Liver (tissue), 9 donors: ENCODE data around the gene LILRA6. TPM values are rescaled to one million over a fixed set of nuclear protein-coding genes. Genes with fewer than 3 reads are reported as not detected.
"Not testable (repeated sequence)": the region's sequence is repeated elsewhere in the genome, so short reads cannot be mapped to it uniquely, and the experiment has no call there.

ENCODE experiments used
- DNase-seq: peaks from one replicate; pipeline ENCODE4 v3.0.0-alpha.2; 2017; ENCODE audit warnings: low spot score
- H3K27ac ChIP-seq, 2 donors: one replicate each; pipeline ENCODE4 v1.7.0; 2013; ENCODE audit warnings: inconsistent platforms in 2 of 2, low read length in 2 of 2, control low read depth in 1 of 2, low read depth in 1 of 2, mild to moderate bottlenecking in 1 of 2
- H3K27me3 ChIP-seq, 4 donors: one replicate each; pipeline versions ENCODE4 v1.6.1 to v1.7.0; 2013; ENCODE audit warnings: low read length in 3 of 4, inconsistent platforms in 1 of 4, mild to moderate bottlenecking in 1 of 4, moderate library complexity in 1 of 4; ENCODE audit not compliant: control insufficient read depth in 4 of 4, insufficient read depth in 4 of 4
- H3K36me3 ChIP-seq, 4 donors: one replicate each; pipeline versions ENCODE4 v1.6.1 to v1.7.0; 2013; ENCODE audit warnings: low read length in 3 of 4, mild to moderate bottlenecking in 3 of 4, low read depth in 1 of 4, moderate library complexity in 1 of 4; ENCODE audit not compliant: control insufficient read depth in 4 of 4, insufficient read depth in 3 of 4
- H3K4me1 ChIP-seq, 4 donors: one replicate each; pipeline versions ENCODE4 v1.6.1 to v1.7.0; 2013; ENCODE audit warnings: low read length in 3 of 4, mild to moderate bottlenecking in 3 of 4, moderate library complexity in 1 of 4; ENCODE audit not compliant: control insufficient read depth in 4 of 4, insufficient read depth in 4 of 4
- H3K4me3 ChIP-seq, 3 donors: one replicate each; pipeline versions ENCODE4 v1.6.1 to v1.7.0; 2013; ENCODE audit warnings: low read length in 3 of 3, control low read depth in 1 of 3, low read depth in 1 of 3, mild to moderate bottlenecking in 1 of 3
- H3K9ac ChIP-seq, 2 donors: one replicate each; pipeline ENCODE4 v1.7.0; 2013; ENCODE audit warnings: low read length in 2 of 2, mild to moderate bottlenecking in 2 of 2, moderate library complexity in 2 of 2, control low read depth in 1 of 2, low read depth in 1 of 2
- H3K9me3 ChIP-seq, 4 donors: one replicate each; pipeline versions ENCODE4 v1.6.1 to v1.7.0; 2013; ENCODE audit warnings: low read length in 3 of 4; ENCODE audit not compliant: control insufficient read depth in 4 of 4
- FOXA2 ChIP-seq: IDR thresholded peaks from 2 replicates; pipeline ENCODE4 v1.6.1; 2016; ENCODE audit warnings: antibody characterized with exemption
- GABPA ChIP-seq, 2 donors: IDR thresholded peaks in 1 of 2; conservative IDR thresholded peaks in 1 of 2; 2 replicates each; pipeline ENCODE4 v1.6.1; 2016; ENCODE audit warnings: antibody characterized with exemption in 2 of 2, mild to moderate bottlenecking in 1 of 2, moderate library complexity in 1 of 2
- HNF4A ChIP-seq, 2 donors: conservative IDR thresholded peaks; 2 replicates each; pipeline ENCODE4 v1.6.1; 2016; ENCODE audit warnings: antibody characterized with exemption in 2 of 2, mild to moderate bottlenecking in 2 of 2
- HNF4G ChIP-seq: IDR thresholded peaks from 2 replicates; pipeline ENCODE4 v1.6.1; 2016; ENCODE audit warnings: antibody characterized with exemption
- JUND ChIP-seq, 2 donors: IDR thresholded peaks; 2 replicates each; pipeline ENCODE4 v1.6.1; 2016; ENCODE audit warnings: antibody characterized with exemption in 2 of 2
- NR2F2 ChIP-seq: IDR thresholded peaks from 2 replicates; pipeline ENCODE4 v1.6.1; 2016; ENCODE audit warnings: antibody characterized with exemption
- RXRA ChIP-seq, 2 donors: IDR thresholded peaks; 2 replicates each; pipeline ENCODE4 v1.6.1; 2017 to 2018; ENCODE audit warnings: antibody characterized with exemption in 2 of 2, mild to moderate bottlenecking in 1 of 2
- SP1 ChIP-seq: IDR thresholded peaks from 2 replicates; pipeline ENCODE4 v1.6.1; 2018; ENCODE audit warnings: antibody characterized with exemption, mild to moderate bottlenecking
- TAF1 ChIP-seq: conservative IDR thresholded peaks from 2 replicates; pipeline ENCODE4 v1.6.1; 2016; ENCODE audit warnings: antibody characterized with exemption, mild to moderate bottlenecking
- YY1 ChIP-seq: IDR thresholded peaks from 2 replicates; pipeline ENCODE4 v1.6.1; 2016; ENCODE audit warnings: antibody characterized with exemption, mild to moderate bottlenecking
- WGBS: extraction: QIAGEN DNeasy Blood & Tissue Kit; methylation state at CpG from one replicate; pipeline ENCODE4 v1.1.7; 2013; 5-methylcytosine and 5-hydroxymethylcytosine counted together
- polyA plus RNA-seq, 2 donors: library from polyadenylated mRNA; stranded (reverse) in 1 of 2; unstranded in 1 of 2; fragments of 200-250 nt in 1 of 2; fragments of >200 nt in 1 of 2; fragmentation: Nextera tagmentation in 1 of 2; extraction: Ambion mirVana in 1 of 2; gene quantifications; one replicate each; pipeline versions ENCODE4 v1.2.1 to v1.2.3, GENCODE V29; 2013 to 2015
- total RNA-seq, 2 donors: library from RNA; depleted of rRNA; stranded (reverse); fragments of >200 nt; gene quantifications; one replicate each; pipeline ENCODE4 v1.2.3, GENCODE V29; 2014
- TF ChIP-seq, protein P1 (sequence below): IDR thresholded peaks from 2 replicates; pipeline ENCODE4 v1.6.1; 2016; ENCODE audit warnings: antibody characterized with exemption
- TF ChIP-seq, protein P2 (sequence below): IDR thresholded peaks from 2 replicates; pipeline ENCODE4 v1.6.1; 2016; ENCODE audit warnings: antibody characterized with exemption, mild to moderate bottlenecking
- TF ChIP-seq, protein P3 (sequence below): IDR thresholded peaks from 2 replicates; pipeline ENCODE4 v1.6.1; 2016; ENCODE audit warnings: antibody characterized with exemption
- TF ChIP-seq, protein P4 (sequence below): IDR thresholded peaks from 2 replicates; pipeline ENCODE4 v1.6.1; 2016; ENCODE audit warnings: antibody characterized with exemption
- donor health status: healthy.
- donor health status: healthy.
- donor health status: healthy.
- donor health status: healthy.
- donor health status: healthy.

LILRA6 gene
- total and polyA plus RNA-seq, 4 donors, result 1.0 to 2.8 (median 1.7) TPM

DNA sequence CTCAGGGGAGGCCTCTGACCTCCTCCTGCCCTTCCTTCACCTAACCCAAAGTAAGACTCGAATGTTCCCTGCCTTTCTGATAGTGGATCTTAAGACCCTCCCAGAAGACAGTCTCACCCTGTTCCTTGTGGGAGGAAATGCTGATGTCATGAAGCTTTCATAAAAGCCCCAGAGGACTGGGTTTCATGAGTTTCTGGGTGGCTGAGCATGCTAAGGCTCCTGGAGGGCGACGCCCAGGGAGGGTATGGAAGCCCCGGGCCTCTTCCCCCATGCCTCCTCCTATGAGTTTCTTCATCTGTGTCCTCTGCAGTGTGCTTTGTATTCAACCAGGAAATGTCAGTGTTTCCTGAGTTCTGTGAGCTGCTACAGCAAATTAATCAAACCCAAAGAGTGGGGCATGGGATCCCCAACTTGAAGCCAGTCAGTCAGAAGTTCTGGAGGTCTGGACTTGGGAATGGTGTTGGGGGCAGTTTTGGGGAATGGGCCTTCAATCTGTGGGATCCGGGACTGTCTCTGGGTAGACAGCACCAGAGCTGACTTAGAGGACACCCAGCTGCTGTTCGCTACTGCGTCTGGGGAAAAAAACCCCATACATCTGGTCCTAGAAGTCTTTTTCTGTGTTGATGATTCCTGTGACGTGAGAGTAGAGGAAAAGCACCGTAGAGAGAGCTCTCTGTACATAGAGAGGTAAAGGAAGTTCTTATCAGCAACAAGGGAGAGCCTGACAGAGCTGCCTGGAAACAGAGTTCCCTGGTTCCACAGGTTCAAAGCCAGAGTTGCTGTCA, 40.3 kb upstream of the LILRA6 start:
- Histone ChIP-seq H3K9ac (no peak overlapping the region), H3K27me3 (no peaks in the 10 kb centered on the region), H3K27ac (no peak overlapping the region), H3K9me3 (no peaks in the 10 kb centered on the region), H3K36me3 (no peaks in the 10 kb centered on the region), H3K4me3 (no peak overlapping the region), H3K4me1 (no peaks in the 10 kb centered on the region)
- no peak for TF ChIP-seq SP1
- no peak for TF ChIP-seq NR2F2
- TF ChIP-seq, protein P1, sequence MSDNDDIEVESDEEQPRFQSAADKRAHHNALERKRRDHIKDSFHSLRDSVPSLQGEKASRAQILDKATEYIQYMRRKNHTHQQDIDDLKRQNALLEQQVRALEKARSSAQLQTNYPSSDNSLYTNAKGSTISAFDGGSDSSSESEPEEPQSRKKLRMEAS, result no peak
- no peak for TF ChIP-seq FOXA2
- TF ChIP-seq TAF1, result no peak
- TF ChIP-seq, protein P2, sequence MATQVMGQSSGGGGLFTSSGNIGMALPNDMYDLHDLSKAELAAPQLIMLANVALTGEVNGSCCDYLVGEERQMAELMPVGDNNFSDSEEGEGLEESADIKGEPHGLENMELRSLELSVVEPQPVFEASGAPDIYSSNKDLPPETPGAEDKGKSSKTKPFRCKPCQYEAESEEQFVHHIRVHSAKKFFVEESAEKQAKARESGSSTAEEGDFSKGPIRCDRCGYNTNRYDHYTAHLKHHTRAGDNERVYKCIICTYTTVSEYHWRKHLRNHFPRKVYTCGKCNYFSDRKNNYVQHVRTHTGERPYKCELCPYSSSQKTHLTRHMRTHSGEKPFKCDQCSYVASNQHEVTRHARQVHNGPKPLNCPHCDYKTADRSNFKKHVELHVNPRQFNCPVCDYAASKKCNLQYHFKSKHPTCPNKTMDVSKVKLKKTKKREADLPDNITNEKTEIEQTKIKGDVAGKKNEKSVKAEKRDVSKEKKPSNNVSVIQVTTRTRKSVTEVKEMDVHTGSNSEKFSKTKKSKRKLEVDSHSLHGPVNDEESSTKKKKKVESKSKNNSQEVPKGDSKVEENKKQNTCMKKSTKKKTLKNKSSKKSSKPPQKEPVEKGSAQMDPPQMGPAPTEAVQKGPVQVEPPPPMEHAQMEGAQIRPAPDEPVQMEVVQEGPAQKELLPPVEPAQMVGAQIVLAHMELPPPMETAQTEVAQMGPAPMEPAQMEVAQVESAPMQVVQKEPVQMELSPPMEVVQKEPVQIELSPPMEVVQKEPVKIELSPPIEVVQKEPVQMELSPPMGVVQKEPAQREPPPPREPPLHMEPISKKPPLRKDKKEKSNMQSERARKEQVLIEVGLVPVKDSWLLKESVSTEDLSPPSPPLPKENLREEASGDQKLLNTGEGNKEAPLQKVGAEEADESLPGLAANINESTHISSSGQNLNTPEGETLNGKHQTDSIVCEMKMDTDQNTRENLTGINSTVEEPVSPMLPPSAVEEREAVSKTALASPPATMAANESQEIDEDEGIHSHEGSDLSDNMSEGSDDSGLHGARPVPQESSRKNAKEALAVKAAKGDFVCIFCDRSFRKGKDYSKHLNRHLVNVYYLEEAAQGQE, result no peak
- TF ChIP-seq, protein P3, sequence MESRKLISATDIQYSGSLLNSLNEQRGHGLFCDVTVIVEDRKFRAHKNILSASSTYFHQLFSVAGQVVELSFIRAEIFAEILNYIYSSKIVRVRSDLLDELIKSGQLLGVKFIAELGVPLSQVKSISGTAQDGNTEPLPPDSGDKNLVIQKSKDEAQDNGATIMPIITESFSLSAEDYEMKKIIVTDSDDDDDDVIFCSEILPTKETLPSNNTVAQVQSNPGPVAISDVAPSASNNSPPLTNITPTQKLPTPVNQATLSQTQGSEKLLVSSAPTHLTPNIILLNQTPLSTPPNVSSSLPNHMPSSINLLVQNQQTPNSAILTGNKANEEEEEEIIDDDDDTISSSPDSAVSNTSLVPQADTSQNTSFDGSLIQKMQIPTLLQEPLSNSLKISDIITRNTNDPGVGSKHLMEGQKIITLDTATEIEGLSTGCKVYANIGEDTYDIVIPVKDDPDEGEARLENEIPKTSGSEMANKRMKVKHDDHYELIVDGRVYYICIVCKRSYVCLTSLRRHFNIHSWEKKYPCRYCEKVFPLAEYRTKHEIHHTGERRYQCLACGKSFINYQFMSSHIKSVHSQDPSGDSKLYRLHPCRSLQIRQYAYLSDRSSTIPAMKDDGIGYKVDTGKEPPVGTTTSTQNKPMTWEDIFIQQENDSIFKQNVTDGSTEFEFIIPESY, result no peak
- no peak for TF ChIP-seq JUND (IDR thresholded peaks at IDR 0.05)
- no peak for TF ChIP-seq HNF4G
- no peak for TF ChIP-seq RXRA (IDR thresholded peaks at IDR 0.05)
- TF ChIP-seq HNF4A (conservative IDR thresholded peaks at IDR 0.05), result no peak
- TF ChIP-seq GABPA (IDR thresholded peaks at IDR 0.05 in 1 of 2, conservative IDR thresholded peaks at IDR 0.05 in 1 of 2), result no peak
- TF ChIP-seq, protein P4, sequence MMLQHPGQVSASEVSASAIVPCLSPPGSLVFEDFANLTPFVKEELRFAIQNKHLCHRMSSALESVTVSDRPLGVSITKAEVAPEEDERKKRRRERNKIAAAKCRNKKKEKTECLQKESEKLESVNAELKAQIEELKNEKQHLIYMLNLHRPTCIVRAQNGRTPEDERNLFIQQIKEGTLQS, result no peak
- TF ChIP-seq YY1, result no peak
- WGBS, result 54% methylated on average over 9 of the region's 9 CpGs
- DNase-seq, result no peak

DNA sequence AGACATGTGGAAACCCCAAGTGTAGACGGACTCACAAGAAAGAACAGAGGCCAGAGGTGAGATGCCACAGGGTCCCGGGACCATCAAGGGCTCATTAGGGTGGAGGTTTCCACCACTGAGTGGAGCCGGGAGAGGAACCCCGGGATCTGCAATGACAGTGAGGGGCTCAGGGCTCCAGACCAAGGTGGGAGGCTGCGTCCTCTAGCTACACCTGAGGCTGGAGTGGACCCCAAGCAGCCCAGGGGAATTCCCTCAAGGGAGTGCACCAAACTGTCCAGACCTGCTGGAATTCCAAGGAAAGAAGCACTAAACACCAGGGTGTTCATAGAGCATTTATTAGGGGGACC, 39.1 kb upstream of the LILRA6 start:
- 71% methylated on average over 5 of the region's 5 CpGs for WGBS
- not testable (repeated sequence) for H3K36me3 ChIP-seq, DNase-seq, H3K4me3 ChIP-seq, H3K9me3 ChIP-seq, H3K27me3 ChIP-seq, H3K27ac ChIP-seq, H3K4me1 ChIP-seq, H3K9ac ChIP-seq
